BE2C (cell line): ENCODE results near the gene APOA4.

Source experiments
- DNase-seq: peaks from one replicate; pipeline ENCODE4 v3.0.0-alpha.2; 2020
- H3K27me3 ChIP-seq: fragments of 250-450 bp; sonication (Bioruptor Pico); 2 replicates; pipeline ENCODE4 v1.5.1; 2020; ENCODE audit warnings: mild to moderate bottlenecking
- H3K36me3 ChIP-seq: fragments of 250-450 bp; sonication (Bioruptor Pico); 2 replicates; pipeline ENCODE4 v1.5.1; 2020; ENCODE audit warnings: mild to moderate bottlenecking
- H3K4me1 ChIP-seq: fragments of 250-450 bp; sonication (Bioruptor Pico); 2 replicates; pipeline ENCODE4 v1.5.1; 2020
- H3K4me3 ChIP-seq: 2 replicates; pipeline ENCODE4 v1.5.1; 2011; ENCODE audit warnings: low read depth, low read length
- H3K9me3 ChIP-seq: fragments of 250-450 bp; sonication (Bioruptor Pico); 2 replicates; pipeline ENCODE4 v1.5.1; 2020
- CTCF ChIP-seq: IDR thresholded peaks from 2 replicates; pipeline ENCODE4 v1.5.1; 2012; ENCODE audit warnings: mild to moderate bottlenecking, low read depth, low read length

Gene APOA4

GRCh38 chr11:116825434-116825833 is 2.3 kb upstream of the APOA4 start:
- TF ChIP-seq CTCF: no peak
- no peak overlapping the region for H3K4me3 ChIP-seq
- peaks cover 11% of the 10 kb centered on the region for H3K4me1 ChIP-seq
- no peaks in the 10 kb centered on the region for H3K9me3 ChIP-seq
- H3K36me3 ChIP-seq: no peaks in the 10 kb centered on the region
- no peak for DNase-seq
- H3K27me3 ChIP-seq: no peaks in the 10 kb centered on the region

- no peaks in the 10 kb centered on the region for H3K36me3 ChIP-seq
- TF ChIP-seq CTCF: no peak
- H3K27me3 ChIP-seq: no peaks in the 10 kb centered on the region
- no peaks in the 10 kb centered on the region for H3K9me3 ChIP-seq
- no peak for DNase-seq
- no peaks in the 10 kb centered on the region for H3K4me1 ChIP-seq
- H3K4me3 ChIP-seq: no peak overlapping the region
Measured at GRCh38 chr11:116822575-116822974, 529 bp downstream of the APOA4 start.

- no peak for TF ChIP-seq CTCF
- no peak for DNase-seq
- Histone ChIP-seq H3K36me3 (no peaks in the 10 kb centered on the region), H3K4me3 (no peak overlapping the region), H3K27me3 (no peaks in the 10 kb centered on the region), H3K4me1 (no peaks in the 10 kb centered on the region), H3K9me3 (no peaks in the 10 kb centered on the region)
Measured at GRCh38 chr11:116821050-116821918, 1.8 kb downstream of the APOA4 start.

GRCh38 chr11:116819049-116819448 is 4.1 kb downstream of the APOA4 start:
- Histone ChIP-seq H3K4me3 (no peak overlapping the region), H3K27me3 (no peaks in the 10 kb centered on the region), H3K9me3 (no peaks in the 10 kb centered on the region), H3K36me3 (no peaks in the 10 kb centered on the region), H3K4me1 (no peaks in the 10 kb centered on the region)
- TF ChIP-seq CTCF: no peak
- no peak for DNase-seq

- H3K27me3 ChIP-seq: no peaks in the 10 kb centered on the region
- no peak overlapping the region for H3K4me3 ChIP-seq
- no peak for DNase-seq
- H3K4me1 ChIP-seq: no peaks in the 10 kb centered on the region
- TF ChIP-seq CTCF: no peak
- no peaks in the 10 kb centered on the region for H3K36me3 ChIP-seq
- H3K9me3 ChIP-seq: no peaks in the 10 kb centered on the region
Measured at GRCh38 chr11:116814502-116814901, 8.6 kb downstream of the APOA4 start.

GRCh38 chr11:116813781-116814471 is 9.2 kb downstream of the APOA4 start:
- TF ChIP-seq CTCF: no peak
- no peak for DNase-seq
- no peaks in the 10 kb centered on the region for H3K27me3 ChIP-seq
- no peaks in the 10 kb centered on the region for H3K9me3 ChIP-seq
- no peaks in the 10 kb centered on the region for H3K4me1 ChIP-seq
- H3K4me3 ChIP-seq: no peak overlapping the region
- H3K36me3 ChIP-seq: no peaks in the 10 kb centered on the region
